Osteocyte (in vitro differentiated cells): ENCODE measurements around the gene SNAP29. TPM values are rescaled to one million over a fixed set of nuclear protein-coding genes. Genes with fewer than 3 reads are reported as not detected.
"Not testable (repeated sequence)": the region's sequence is repeated elsewhere in the genome, so short reads cannot be mapped to it uniquely, and the experiment has no call there.

Experiments
- DNase-seq: peaks from one replicate; pipeline ENCODE4 v3.0.0; 2021; ENCODE audit warnings: mixed read lengths; ENCODE audit not compliant: unreplicated experiment; ENCODE audit errors: extremely low spot score
- H3K27ac Mint-ChIP-seq: one replicate; pipeline ENCODE4 v1.8.0; 2021; ENCODE audit warnings: mild to moderate bottlenecking, mixed read lengths; ENCODE audit not compliant: unreplicated experiment
- H3K27me3 Mint-ChIP-seq: one replicate; pipeline ENCODE4 v1.8.0; 2021; ENCODE audit warnings: mixed read lengths; ENCODE audit not compliant: unreplicated experiment
- H3K36me3 Mint-ChIP-seq: one replicate; pipeline ENCODE4 v1.8.0; 2021; ENCODE audit warnings: mixed read lengths; ENCODE audit not compliant: unreplicated experiment
- H3K4me1 Mint-ChIP-seq: one replicate; pipeline ENCODE4 v1.8.0; 2021; ENCODE audit warnings: mixed read lengths; ENCODE audit not compliant: unreplicated experiment
- H3K4me3 Mint-ChIP-seq: one replicate; pipeline ENCODE4 v1.8.0; 2021; ENCODE audit warnings: mild to moderate bottlenecking, moderate library complexity, mixed read lengths; ENCODE audit not compliant: unreplicated experiment
- H3K9me3 Mint-ChIP-seq: one replicate; pipeline ENCODE4 v1.8.0; 2021; ENCODE audit warnings: mixed read lengths; ENCODE audit not compliant: unreplicated experiment
- CTCF ChIP-seq: fragments of 200-600 bp; sonication (generic); IDR thresholded peaks from 2 replicates; pipeline ENCODE4 v1.5.0; 2021; ENCODE audit warnings: antibody characterized with exemption, mild to moderate bottlenecking, moderate library complexity
- total RNA-seq: library from RNA; stranded (reverse); gene quantifications from 2 replicates; pipeline ENCODE4 v1.2.1, GENCODE V29; 2021

The SNAP29 gene
- total RNA-seq, 1 donor from 2014 or later: 30.0 TPM

- DNase-seq: no peak
- Mint-ChIP-seq H3K27me3 (no peaks in the 10 kb centered on the region), H3K4me3 (no peak overlapping the region), H3K4me1 (no peaks in the 10 kb centered on the region), H3K36me3 (peaks cover 27% of the 10 kb centered on the region), H3K27ac (no peak overlapping the region), H3K9me3 (no peaks in the 10 kb centered on the region)
- no peak for TF ChIP-seq CTCF
These were observed 24.1 kb upstream of the SNAP29 start for GRCh38 chr22:20834725-20835124.

- H3K4me1 Mint-ChIP-seq: peaks cover 1% of the 10 kb centered on the region
- H3K36me3 Mint-ChIP-seq: peaks cover 12% of the 10 kb centered on the region
- no peaks in the 10 kb centered on the region for H3K9me3 Mint-ChIP-seq
- DNase-seq: no peak
- TF ChIP-seq CTCF: no peak
- H3K27ac Mint-ChIP-seq: no peak overlapping the region
- no peak overlapping the region for H3K4me3 Mint-ChIP-seq
- no peaks in the 10 kb centered on the region for H3K27me3 Mint-ChIP-seq
These were observed 21.6 kb upstream of the SNAP29 start for GRCh38 chr22:20836987-20837823.

- H3K4me1 Mint-ChIP-seq, H3K4me3 Mint-ChIP-seq, DNase-seq, H3K27ac Mint-ChIP-seq, H3K27me3 Mint-ChIP-seq, H3K9me3 Mint-ChIP-seq, H3K36me3 Mint-ChIP-seq: not testable (repeated sequence)
These were observed 19.5 kb upstream of the SNAP29 start for GRCh38 chr22:20839354-20839753.

- Mint-ChIP-seq H3K4me3 (no peak overlapping the region), H3K4me1 (peaks cover 1% of the 10 kb centered on the region), H3K36me3 (no peaks in the 10 kb centered on the region), H3K9me3 (no peaks in the 10 kb centered on the region), H3K27me3 (no peaks in the 10 kb centered on the region), H3K27ac (no peak overlapping the region)
- TF ChIP-seq CTCF: no peak
- no peak for DNase-seq
These were observed 18.8 kb upstream of the SNAP29 start for GRCh38 chr22:20839837-20840645.

- no peaks in the 10 kb centered on the region for H3K36me3 Mint-ChIP-seq
- no peak for TF ChIP-seq CTCF
These were observed 18.0 kb upstream of the SNAP29 start for GRCh38 chr22:20840646-20841371.

More at GRCh38 chr22:20840646-20841371, 18.0 kb upstream of the SNAP29 start:
- no peak for DNase-seq
- peaks cover 1% of the 10 kb centered on the region for H3K4me1 Mint-ChIP-seq
- no peaks in the 10 kb centered on the region for H3K27me3 Mint-ChIP-seq
- H3K4me3 Mint-ChIP-seq: no peak overlapping the region
- no peak overlapping the region for H3K27ac Mint-ChIP-seq
- H3K9me3 Mint-ChIP-seq: no peaks in the 10 kb centered on the region
